GM12878 (cell line): ENCODE data around the gene MORC3. TPM values are rescaled to one million over a fixed set of nuclear protein-coding genes. Genes with fewer than 3 reads are reported as not detected.

Experiments used
- ATAC-seq: fragments of 200-7000 bp; cut with Tn5 transposase; 3 replicates; pipeline ENCODE4 v1.9.1; 2020; ENCODE audit warnings: mild to moderate bottlenecking, moderate library complexity
- BruUV-seq: library from RNA; stranded (reverse); fragments of 400-500 nt; replicated peaks from 2 replicates; lab custom pipeline; 2021; lab: Mats Ljungman, UMichigan
- CTCF ChIA-PET: fragments of 300-600 bp; sonication (Branson Sonifier 250); formaldehyde crosslinking; extraction: SDS; loops from one replicate; lab custom pipeline; 2021; ENCODE audit warnings: inconsistent platforms; lab: Yijun Ruan, JAX
- POLR2A ChIA-PET: fragments of 350-600 bp; formaldehyde crosslinking; extraction: SDS; loops from one replicate; lab custom pipeline; 2021; ENCODE audit warnings: inconsistent platforms; lab: Charles Lee
- RAD21 ChIA-PET: fragments of 300-600 bp; sonication (Branson Sonifier 250); formaldehyde crosslinking; loops from one replicate; lab custom pipeline; 2023; ENCODE audit warnings: antibody characterized with exemption; ENCODE audit not compliant: unreplicated experiment; lab: Charles Lee
- SMC1A ChIA-PET: fragments of 300-600 bp; sonication (Branson Sonifier 250); formaldehyde crosslinking; loops from one replicate; lab custom pipeline; 2023; ENCODE audit not compliant: unreplicated experiment, uncharacterized antibody; lab: Charles Lee
- DNase-seq: peaks from one replicate; pipeline ENCODE4 v3.0.0-alpha.2; 2011; ENCODE audit warnings: low read depth, low spot score
- FAIRE-seq: peaks from 3 replicates; lab custom pipeline; 2011; peaks lifted over from hg19 to GRCh38; lab: Jason Lieb, UNC
- H2AFZ ChIP-seq: 2 replicates; pipeline ENCODE4 v1.6.0; 2011; ENCODE audit warnings: low read depth, low read length, control low read depth; ENCODE audit not compliant: control insufficient read depth
- H3K27ac ChIP-seq: 2 replicates; pipeline ENCODE4 v1.5.1; 2011; ENCODE audit warnings: control low read depth; ENCODE audit not compliant: control insufficient read depth, insufficient read depth
- H3K27me3 ChIP-seq, 2 experiments: replicated peaks in 1 of 2; 2 replicates each; pipeline versions ENCODE4 v1.6.0 to v1.6.1; 2011; ENCODE audit warnings: low read length in 1 of 2; ENCODE audit not compliant: control insufficient read depth in 2 of 2, insufficient read depth in 2 of 2
- H3K36me3 ChIP-seq, 2 experiments: 2 replicates each; pipeline ENCODE4 v1.5.1; 2011; ENCODE audit warnings: low read length in 1 of 2; ENCODE audit not compliant: control insufficient read depth in 2 of 2, insufficient read depth in 2 of 2
- H3K4me1 ChIP-seq: 2 replicates; pipeline ENCODE4 v1.6.1; 2011; ENCODE audit warnings: mild to moderate bottlenecking, low read length, moderate library complexity, mixed read lengths; ENCODE audit not compliant: control insufficient read depth, insufficient read depth
- H3K4me2 ChIP-seq: 2 replicates; pipeline ENCODE4 v1.6.0; 2011; ENCODE audit warnings: control low read depth; ENCODE audit not compliant: control insufficient read depth, insufficient read depth
- H3K4me3 ChIP-seq: fragments of 200-600 bp; sonication (generic); 2 replicates; pipeline ENCODE4 v1.5.1; 2016
- H3K79me2 ChIP-seq: 2 replicates; pipeline ENCODE4 v1.6.0; 2011; ENCODE audit warnings: low read length; ENCODE audit not compliant: control insufficient read depth, insufficient read depth
- H3K9ac ChIP-seq: 2 replicates; pipeline ENCODE4 v1.8.0; 2011; ENCODE audit warnings: low read length, control low read depth, mixed read lengths; ENCODE audit not compliant: control insufficient read depth, insufficient read depth
- H3K9me3 ChIP-seq: replicated peaks from 3 replicates; pipeline ENCODE4 v1.5.1; 2011; ENCODE audit warnings: mild to moderate bottlenecking, low read length; ENCODE audit not compliant: control insufficient read depth, insufficient read depth
- H4K20me1 ChIP-seq: 2 replicates; pipeline ENCODE4 v1.6.0; 2011; ENCODE audit not compliant: control insufficient read depth, insufficient read depth
- EED ChIP-seq: sonication (generic); IDR thresholded peaks from 2 replicates; pipeline ENCODE4 v1.6.1; 2016; ENCODE audit warnings: antibody characterized with exemption, low read depth
- ETV6 ChIP-seq, 2 experiments: fragments of 450-650 bp in 1 of 2; IDR thresholded peaks in 1 of 2; conservative IDR thresholded peaks in 1 of 2; 2 replicates each; pipeline ENCODE4 v1.6.1; 2014; ENCODE audit warnings: antibody characterized with exemption in 1 of 2, borderline replicate concordance in 1 of 2, low read depth in 1 of 2, mild to moderate bottlenecking in 1 of 2, moderate library complexity in 1 of 2
- IKZF1 ChIP-seq: fragments of 450-650 bp; conservative IDR thresholded peaks from 2 replicates; pipeline ENCODE4 v1.6.1; 2017; ENCODE audit warnings: antibody characterized with exemption, mild to moderate bottlenecking
- IKZF2 ChIP-seq, 2 experiments: fragments of 450-650 bp; IDR thresholded peaks; 2 replicates each; pipeline ENCODE4 v1.6.1; 2017; ENCODE audit warnings: mild to moderate bottlenecking in 2 of 2, moderate library complexity in 2 of 2
- JUNB ChIP-seq: IDR thresholded peaks from 2 replicates; pipeline ENCODE4 v1.6.1; 2016; ENCODE audit warnings: antibody characterized with exemption, mild to moderate bottlenecking
- LARP7 ChIP-seq: fragments of 450-650 bp; IDR thresholded peaks from 2 replicates; pipeline ENCODE4 v1.6.1; 2017; ENCODE audit warnings: mild to moderate bottlenecking
- TCF7 ChIP-seq: IDR thresholded peaks from 2 replicates; pipeline ENCODE4 v1.6.1; 2014; ENCODE audit warnings: antibody characterized with exemption, borderline replicate concordance
- WGBS: methylation state at CpG from one replicate; pipeline ENCODE4 v1.1.6; 2016; ENCODE audit warnings: low lambda C conversion rate; ENCODE audit not compliant: insufficient replicate concordance, insufficient coverage; ENCODE audit errors: missing lambda C conversion rate; 5-methylcytosine and 5-hydroxymethylcytosine counted together
- in situ Hi-C: fragments of 300-500 bp; cut with MboI; formaldehyde crosslinking; loops from 9 replicates; pipeline ENCODE4 v1.14.3; 2018; ENCODE audit warnings: mixed read lengths
- intact Hi-C: fragments of 100-400 bp; cut with micrococcal nuclease; formaldehyde crosslinking; loops from one replicate; pipeline ENCODE4 v1.14.2; 2022; ENCODE audit not compliant: unreplicated experiment
- polyA plus RNA-seq, 11 experiments: library from polyadenylated mRNA; depleted of rRNA in 4 of 11; unstranded in 6 of 11; stranded (reverse) in 5 of 11; fragments of >200 nt; fragmentation: Nextera tagmentation in 4 of 11; fragmentation: Illumina TruSeq in 1 of 11; extraction: Ambion mirVana in 4 of 11; extraction: Trizol in 1 of 11; gene quantifications; 1 replicate in 1 of 11; 2 replicates in 10 of 11; pipeline versions ENCODE4 v1.2.1 to v1.2.3, GENCODE V29; 2011 to 2016; ENCODE audit warnings: inconsistent platforms in 2 of 11, missing spikeins in 2 of 11, low read depth in 1 of 11
- total RNA-seq, 4 experiments: library from RNA; depleted of rRNA in 3 of 4; stranded (reverse); fragments of >200 nt in 3 of 4; fragmentation: Illumina TruSeq in 1 of 4; extraction: Trizol in 1 of 4; gene quantifications; 2 replicates each; pipeline versions ENCODE4 v1.2.1 to v1.2.3, GENCODE V29; 2013 to 2021

The MORC3 gene
- total and polyA plus RNA-seq, 10 of the 15 experiments (the other 5 are each of a cell fraction or from before 2014, with no cell fraction given): 5.5 to 29.9 (median 16.3) TPM

DNA sequence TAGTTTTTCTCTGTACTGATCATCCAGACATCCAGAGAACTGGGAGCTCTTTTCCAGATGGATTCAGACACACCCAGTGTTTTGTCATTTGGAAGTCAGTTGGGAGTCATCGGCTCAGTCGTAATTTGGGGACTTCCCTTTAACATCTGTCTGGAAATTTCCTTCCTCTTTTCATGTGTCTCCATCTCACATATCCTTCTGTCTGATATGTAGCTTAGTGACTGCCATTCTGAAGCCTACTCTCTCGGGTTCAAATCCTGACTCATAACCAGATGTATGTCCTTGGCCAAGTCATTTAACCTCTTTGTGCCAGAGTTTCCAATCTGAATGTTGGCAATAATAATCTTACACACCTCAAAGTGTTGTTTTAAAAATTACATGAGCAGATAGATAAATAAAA is 3.0 kb downstream of the MORC3 start:
- peak overlapping the region; percentile 81; the same call in 1 of the 2 replicates for H3K27ac ChIP-seq
- in situ Hi-C loops (no loop called here), intact Hi-C loops (loop anchor here (5.0 kb wide), 1 partner anchor 86 kb away; no protein-coding TSS in a partner anchor)
- H3K4me2 ChIP-seq: peak overlapping the region; percentile 74
- peak overlapping the region; percentile 81; the same call in 1 of the 2 replicates for H3K4me3 ChIP-seq
- no peaks in the 10 kb centered on the region for H3K27me3 ChIP-seq
- RAD21 ChIA-PET: interaction anchor here (0.6 to 6.4 kb wide), 7 partner anchors 9 to 184 kb away, joined by 3 to 80 read pairs (median 4); no protein-coding TSS in a partner anchor
- DNase-seq: no peak
- SMC1A ChIA-PET: interaction anchor here (0.6 to 4.6 kb wide), 17 partner anchors 10 to 1030 kb away, joined by 3 to 50 read pairs (median 3); no protein-coding TSS in a partner anchor
- no peak for ATAC-seq
- H3K36me3 ChIP-seq: peaks cover 0 to 5% of the 10 kb centered on the region in 2 experiments; a peak in 1 of 4 replicates
- peaks cover 66% of the 10 kb centered on the region for H3K79me2 ChIP-seq
- peaks cover 9% of the 10 kb centered on the region for H3K4me1 ChIP-seq
- CTCF ChIA-PET: interaction anchor here (0.5 to 5.0 kb wide), 11 partner anchors 7 to 181 kb away, joined by 3 to 27 read pairs (median 3); no protein-coding TSS in a partner anchor
- TF ChIP-seq EED: peak; percentile 77
- TF ChIP-seq IKZF1: peak; percentile 55
- TF ChIP-seq JUNB: peak; percentile 58
- peak; percentile 30 to 46; a peak in 3 of 4 replicates for TF ChIP-seq IKZF2 (IDR thresholded peaks at IDR 0.05)
- no peak for TF ChIP-seq LARP7
- 0 out of 4 replicates have a peak, but pooled peaks of 1 of the 2 experiments have one; percentile 27 for TF ChIP-seq ETV6 (conservative IDR thresholded peaks at IDR 0.05 in 1 of 2, IDR thresholded peaks at IDR 0.05 in 1 of 2; ENCODE audit: borderline replicate concordance in 1 of 2, low read depth in 1 of 2)
- no peak for TF ChIP-seq TCF7
- FAIRE-seq: no peak
- no peak overlapping the region for H2AFZ ChIP-seq
- no peaks in the 10 kb centered on the region for H3K9me3 ChIP-seq
- H3K9ac ChIP-seq: peak overlapping the region; percentile 77
- no TSS peak for BruUV-seq
- POLR2A ChIA-PET: interaction anchor here (0.6 to 5.1 kb wide), 10 partner anchors 10 to 88 kb away, joined by 3 to 56 read pairs (median 4); partner anchors contain the start of gene CHAF1B
- WGBS: 10% methylated on average over 3 of the region's 3 CpGs
- no peaks in the 10 kb centered on the region for H4K20me1 ChIP-seq
